Measurements from ENCODE around the gene TAAR9.
"Not testable (repeated sequence)": the region's sequence is repeated elsewhere in the genome, so short reads cannot be mapped to it uniquely, and the experiment has no call there.

The TAAR9 gene

DNA sequence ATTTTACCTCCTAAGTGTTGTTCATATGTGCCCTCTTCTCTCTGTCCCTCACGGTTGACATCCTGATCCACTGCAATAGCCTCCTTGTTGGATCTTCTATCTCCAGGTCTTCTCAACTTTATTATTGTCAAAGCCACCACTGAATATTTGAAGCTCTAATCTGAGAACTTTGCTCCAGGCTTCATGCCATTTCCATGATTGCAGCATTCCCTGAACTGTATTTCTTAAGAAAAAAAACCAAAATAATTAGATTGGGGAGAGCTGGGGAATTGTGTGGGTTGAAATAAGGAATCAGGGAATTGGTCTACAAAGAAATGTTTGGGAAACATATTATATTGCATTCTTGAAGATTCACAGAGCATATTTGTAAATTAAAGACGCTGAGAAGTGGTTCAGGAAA, 22.7 kb upstream of the TAAR9 start:
- DNase-seq: no peak

DNA sequence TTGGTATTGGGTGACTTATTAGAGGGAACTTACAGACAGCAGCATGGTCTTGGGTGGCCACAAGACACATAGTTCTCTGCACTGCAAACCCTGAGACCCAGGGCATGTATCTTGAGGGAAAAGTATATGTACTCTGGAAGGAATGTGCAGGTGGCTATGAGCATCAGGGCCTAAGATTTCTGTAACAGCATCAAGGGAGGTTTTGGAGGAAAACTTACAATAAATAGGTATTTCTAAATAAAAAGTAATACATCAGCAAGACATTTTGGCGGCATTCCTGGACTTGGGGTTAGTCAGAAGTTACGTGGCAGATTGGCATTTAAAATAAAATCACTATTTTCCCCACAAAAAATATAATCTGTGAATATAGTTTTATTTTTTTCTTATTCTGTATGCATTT, 17.1 kb upstream of the TAAR9 start:
- DNase-seq: no peak

DNA sequence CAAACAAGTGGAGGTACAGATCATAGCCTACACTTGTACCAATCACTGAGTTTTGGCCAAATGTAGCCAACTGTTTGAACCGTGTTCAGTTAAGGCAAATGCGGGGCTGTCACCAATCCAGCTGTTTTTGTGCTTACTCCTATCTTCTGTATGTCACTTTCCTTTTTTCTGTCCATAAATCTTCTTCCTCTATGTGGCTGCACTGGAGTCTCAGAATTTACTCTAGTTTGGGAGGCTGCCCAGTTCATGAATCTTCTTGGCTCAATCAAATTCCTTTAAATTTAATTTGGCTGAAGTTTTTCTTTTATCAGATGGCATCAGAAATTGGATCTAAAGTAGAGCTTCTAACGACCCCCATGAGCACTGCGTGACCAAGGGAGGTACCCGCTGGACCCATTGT, 13.4 kb upstream of the TAAR9 start:
- DNase-seq: no peak

DNA sequence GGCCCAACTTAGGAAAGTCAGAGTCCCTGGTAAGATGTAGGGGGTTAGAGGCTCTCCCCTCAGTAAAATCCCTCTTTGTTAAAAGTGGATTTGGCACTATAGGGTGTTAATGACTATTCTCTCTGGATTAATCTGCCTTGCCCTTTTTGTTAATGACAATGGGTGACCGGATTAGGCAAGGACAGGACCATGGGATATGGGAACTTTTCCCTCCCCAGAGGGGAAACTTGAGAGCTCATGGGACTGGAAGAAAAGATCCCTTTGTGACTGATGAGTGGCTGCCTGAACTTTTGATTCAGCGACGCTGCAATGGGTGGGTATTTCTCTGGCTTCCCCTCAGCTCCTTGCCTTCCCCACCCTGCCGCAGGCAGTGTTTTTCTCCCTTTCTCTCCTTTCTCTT, 12.2 kb upstream of the TAAR9 start:
- DNase-seq: no peak

DNA sequence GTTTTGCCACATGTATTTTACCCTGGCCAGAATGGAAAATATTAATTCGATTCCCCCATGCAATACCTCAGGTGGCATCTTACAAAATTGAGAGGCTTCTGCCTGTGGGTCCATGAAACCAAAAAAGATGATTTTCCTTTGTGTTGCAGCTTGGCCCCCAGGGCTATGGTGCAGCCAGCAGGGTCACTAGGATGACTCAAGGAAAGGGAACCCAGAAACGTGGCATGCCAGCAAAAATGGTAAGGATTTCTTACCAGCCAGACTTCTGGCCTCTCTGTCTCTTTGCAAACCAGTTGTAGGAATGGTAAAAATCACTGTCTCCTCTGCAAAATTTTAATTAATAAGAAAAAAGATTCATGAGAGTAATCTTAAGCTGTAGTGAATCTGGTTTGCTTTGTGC, 11.6 kb upstream of the TAAR9 start:
- no peak for DNase-seq

DNA sequence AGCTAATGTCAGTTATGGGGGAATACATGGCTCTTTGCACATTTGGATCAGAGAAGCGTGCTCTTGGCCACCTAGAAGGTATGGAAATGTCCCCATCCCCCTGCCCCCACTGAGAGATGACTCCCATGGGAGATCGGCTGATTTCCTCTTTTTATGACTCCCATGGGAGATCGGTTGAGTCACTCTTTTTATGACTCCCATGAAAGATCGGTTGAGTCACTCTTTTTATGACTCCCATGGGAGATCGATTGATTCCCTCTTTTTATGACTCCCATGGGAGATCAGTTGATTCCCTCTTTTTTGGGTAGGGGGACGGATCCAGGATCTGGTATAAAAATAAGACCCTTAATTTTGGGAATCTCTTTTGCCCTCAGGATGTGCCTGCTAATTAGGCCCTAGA, 10.3 kb upstream of the TAAR9 start:
- DNase-seq: no peak

DNA sequence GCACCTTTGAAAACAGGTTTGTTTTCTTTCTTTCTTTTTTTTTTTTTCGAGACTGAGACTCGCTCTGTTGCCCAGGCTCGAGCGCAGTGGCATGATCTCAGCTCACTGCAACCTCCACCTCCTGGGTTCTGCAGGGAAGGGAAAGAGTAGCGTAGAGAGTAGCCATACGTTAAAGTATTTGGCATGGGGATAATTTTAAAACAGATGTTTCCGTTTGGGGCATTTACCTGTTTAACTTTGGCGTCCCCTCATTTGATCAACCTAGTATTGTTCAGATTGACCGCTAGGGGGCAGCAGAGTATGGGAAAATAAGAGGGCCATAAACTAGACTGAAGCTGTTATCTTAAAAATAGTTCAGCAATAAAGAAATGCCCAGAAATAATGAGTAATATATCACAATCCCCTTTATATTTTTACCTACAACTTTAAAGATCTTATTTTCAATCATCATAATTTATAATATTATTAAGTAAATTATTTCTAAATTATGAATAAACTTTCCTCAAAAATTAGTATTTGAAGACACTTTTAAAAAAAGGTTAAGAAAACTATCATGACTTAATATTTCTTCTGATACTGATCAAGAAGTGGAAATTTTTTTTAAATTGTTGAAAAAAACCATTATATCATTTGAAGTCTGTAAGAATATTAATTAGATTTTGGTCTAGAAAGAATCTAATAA, 7.6 kb upstream of the TAAR9 start:
- peak; percentile 54 for DNase-seq

DNA sequence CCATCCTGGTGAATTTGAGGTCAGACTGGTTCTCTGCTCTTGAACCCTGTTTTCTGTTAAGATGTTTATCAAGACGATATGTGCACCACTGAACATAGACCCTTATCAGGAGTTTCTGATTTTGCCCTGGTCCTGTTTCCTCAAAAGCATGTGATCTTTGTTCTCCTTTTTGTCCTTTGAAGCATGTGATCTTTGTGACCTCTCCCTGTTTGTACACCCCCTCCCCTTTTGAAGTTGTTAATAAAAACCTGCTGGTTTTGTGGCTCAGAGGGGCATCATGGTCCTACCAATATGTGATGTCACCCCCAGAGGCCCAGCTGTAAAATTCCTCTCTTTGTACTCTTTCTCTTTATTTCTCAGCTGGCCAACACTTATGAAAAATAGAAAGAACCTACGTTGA, 3.5 kb upstream of the TAAR9 start:
- not testable (repeated sequence) for DNase-seq

DNA sequence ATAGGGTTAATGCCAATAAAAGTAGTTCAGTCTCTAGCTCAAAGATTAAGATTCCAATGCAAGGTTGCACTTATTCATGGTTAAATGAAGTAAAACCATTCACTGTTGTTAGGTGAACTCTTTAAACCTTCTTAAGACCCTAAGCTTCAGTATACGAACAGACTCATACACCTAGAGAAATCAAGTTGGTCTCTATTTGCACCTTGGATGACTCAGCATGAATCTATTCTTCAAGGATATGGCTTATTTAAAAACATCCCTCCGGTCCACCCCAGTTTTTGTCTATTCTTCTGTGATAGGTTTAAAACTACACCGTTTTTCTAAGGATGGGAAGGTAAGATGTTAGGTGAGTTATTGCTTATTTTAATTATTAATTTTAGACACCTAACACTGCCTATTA, 932 bp upstream of the TAAR9 start:
- DNase-seq: no peak

DNA sequence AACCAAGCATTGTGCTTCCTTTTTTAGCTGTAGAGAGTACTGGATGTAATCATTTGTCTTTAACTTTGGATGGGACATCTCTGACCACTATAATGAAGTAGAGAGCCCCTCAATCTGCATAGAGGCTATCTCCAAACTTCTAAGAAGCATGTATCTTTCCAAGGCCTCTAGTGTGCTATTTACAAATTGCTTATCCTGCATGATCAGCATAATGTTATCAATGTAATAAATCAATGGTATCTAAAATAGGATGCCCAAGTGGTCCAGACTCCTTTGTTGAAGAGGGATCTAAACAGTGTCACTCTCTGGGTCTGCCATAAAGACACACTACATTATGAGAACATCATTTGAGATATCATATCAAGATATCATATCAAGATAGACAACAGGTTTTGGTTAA, 6.7 kb downstream of the TAAR9 start:
- DNase-seq: no peak

DNA sequence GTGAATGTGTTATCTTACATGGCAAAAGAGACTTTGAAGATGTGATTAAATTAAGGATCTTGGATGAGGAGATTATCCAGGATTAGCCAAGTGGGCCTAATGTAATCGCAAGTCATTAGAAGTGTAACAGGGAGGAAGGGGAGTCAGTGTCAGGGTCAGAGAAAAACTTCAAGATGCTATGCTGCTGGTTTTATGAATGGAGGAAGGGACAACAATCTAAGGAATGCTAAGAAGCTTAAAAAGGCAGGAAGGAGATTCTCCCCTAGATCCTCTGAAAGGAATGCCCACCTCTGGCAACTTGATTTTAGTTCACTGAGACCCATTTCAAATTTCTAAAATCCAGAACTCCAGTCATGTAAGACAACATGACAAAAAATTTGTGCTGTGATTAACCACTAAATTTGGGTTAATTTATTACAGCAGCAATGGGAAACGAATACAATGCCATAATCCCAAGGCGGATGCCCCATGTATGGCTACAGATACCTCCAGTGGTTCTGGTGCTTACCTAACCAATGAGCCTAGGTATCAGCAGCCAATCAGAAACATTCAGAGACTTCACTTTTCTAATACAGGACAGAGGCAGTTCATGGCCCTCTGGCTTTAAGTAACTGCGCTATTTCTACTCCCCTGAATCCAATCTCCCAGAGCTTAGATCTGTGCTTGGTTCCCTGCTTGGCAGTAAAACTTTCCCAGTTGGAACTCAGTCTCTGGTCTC, 10.8 kb downstream of the TAAR9 start:
- no peak for DNase-seq

DNA sequence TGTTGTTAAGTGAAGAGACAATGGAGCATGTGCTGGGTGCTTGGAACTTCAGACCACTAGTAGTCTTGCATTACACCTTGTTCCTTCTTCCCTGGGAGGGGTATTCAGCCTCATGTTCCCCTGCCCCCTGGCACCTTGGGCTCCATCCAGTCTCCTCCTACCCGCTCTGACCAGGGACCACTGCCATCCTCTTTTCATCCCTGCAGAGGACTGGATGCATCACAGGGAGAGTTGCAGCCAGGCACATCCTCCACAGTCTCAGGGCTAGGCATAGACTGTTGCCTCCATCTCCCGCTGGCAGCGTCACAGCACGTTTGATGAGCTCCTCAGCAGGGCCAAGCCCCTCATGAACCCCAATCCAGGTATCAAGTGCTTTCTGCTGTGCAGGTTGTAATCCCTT, 13.1 kb downstream of the TAAR9 start:
- DNase-seq: no peak

DNA sequence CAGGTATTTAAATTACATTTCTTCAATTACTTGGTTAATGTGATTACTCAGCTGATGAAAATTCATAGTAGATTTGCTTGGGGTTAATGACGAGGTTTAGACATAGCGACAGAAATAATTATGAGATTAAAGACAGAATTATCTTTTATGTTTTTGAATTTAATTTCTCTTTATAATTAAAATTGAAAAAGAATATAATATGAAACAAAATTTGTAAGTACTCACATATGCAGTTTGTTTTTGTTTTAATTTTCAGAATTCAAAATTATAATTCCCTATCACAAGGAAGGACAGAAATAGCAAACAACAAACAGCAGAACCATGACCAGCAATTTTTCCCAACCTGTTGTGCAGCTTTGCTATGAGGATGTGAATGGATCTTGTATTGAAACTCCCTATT, 14.3 kb downstream of the TAAR9 start, which contains the start of gene TAAR8:
Gene TAAR8 (plus strand): TSS at position 301 of the 400 bp plus-strand sequence. CDS start 21 bp downstream, at position 322.
- DNase-seq: no peak

DNA sequence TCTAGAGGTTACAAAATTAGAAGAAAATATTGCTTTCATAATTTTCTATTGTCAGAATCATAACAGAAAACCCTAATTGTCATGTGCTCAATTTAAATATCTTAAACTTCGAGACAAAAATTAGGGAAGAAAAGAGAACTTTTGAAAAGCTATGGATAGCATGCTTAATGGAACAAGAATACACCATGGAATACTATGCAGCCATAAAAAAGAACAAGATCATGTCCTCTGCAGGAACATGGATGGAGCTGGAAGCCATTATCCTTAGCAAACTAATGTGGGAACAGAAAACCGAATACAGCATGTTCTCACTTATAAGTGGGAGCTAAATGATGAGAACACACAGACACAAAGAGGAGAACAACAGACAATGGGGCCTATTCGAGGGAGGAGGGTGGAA, 22.0 kb downstream of the TAAR9 start:
- not testable (repeated sequence) for DNase-seq

DNA sequence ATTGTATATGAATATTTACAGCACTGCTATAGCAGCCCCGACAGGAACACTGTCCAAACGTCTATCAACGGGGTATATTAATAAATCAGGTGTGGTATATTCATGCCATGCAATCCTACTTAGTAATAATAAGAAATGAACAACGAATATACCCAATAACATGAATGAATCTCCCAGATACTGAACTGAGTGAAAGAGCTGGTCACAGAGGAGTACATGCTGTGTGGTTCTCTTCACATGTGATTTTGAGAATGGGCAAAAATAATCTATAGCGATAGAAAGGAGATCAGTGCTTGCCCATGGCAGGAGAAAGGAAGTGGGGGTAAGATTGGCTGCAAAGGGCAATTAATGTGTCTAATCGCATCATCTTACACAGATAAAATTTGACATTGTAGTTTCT, 28.3 kb downstream of the TAAR9 start:
- no peak for DNase-seq

DNA sequence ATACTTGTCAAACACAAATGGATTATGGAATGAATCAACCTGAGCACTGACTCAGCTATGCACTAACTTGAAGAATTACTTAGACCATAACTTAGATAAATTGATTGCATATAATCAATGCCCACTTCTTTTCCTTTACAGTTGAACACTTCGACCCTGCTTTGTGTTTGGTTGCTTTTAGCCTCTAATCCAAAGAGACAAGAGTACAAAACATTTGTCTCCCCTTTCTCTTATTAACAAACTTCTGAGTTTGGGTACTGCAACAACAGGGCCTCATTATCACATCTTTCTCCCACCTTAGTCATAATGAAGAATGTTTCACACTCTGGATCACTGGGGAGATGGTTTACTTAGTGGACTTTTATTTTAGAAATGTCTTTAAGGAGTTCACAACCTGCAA, 29.5 kb downstream of the TAAR9 start:
- DNase-seq: no peak

DNA sequence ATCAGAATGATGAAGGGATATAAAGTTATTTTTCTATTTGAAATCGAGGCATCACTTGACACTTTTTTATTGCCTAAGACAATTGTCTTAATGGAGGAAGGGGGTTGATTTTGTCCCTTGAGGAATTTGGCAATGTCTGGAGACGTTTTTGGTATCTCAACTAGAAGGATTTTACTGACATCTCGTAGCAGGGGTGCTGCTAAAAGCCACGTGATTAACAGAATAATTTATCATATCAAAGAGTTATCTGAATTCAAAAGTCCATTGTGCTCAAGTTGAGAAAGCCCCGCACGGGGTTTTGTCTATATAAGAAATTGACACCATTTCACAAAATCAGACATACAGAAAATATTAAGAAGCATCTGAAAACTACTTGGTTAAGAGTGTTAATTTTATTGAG, 30.5 kb downstream of the TAAR9 start:
- no peak for DNase-seq

DNA sequence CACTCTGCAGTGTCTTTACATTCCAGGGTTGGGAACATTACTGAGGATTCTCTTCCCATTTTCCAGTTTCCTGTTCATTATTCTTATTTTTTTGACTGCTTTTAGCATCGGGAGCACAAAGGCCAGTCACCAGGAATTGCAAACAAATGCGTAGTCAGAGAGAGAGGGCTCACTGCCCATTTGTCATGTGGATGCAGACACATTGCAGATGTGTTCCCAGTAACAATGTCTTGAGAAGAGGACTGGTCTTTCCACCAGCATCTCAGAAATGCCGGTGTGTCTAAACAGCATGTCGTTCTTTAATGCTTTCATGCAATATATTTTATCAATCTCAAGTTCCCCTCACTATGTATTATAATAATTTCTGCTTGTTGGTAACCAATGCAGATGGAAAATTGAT, 31.1 kb downstream of the TAAR9 start:
- no peak for DNase-seq

DNA sequence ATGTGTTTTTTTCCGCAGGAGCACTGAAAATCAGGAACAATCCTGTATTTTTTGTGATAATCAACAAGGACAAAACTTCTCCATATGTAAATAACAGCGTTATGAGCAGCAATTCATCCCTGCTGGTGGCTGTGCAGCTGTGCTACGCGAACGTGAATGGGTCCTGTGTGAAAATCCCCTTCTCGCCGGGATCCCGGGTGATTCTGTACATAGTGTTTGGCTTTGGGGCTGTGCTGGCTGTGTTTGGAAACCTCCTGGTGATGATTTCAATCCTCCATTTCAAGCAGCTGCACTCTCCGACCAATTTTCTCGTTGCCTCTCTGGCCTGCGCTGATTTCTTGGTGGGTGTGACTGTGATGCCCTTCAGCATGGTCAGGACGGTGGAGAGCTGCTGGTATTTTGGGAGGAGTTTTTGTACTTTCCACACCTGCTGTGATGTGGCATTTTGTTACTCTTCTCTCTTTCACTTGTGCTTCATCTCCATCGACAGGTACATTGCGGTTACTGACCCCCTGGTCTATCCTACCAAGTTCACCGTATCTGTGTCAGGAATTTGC, 32.2 kb downstream of the TAAR9 start, which contains the start of gene TAAR6:
Gene TAAR6 (plus strand): TSS at position 102 of the 557 bp plus-strand sequence. CDS start 0 bp downstream, at position 102.
- no peak for DNase-seq

DNA sequence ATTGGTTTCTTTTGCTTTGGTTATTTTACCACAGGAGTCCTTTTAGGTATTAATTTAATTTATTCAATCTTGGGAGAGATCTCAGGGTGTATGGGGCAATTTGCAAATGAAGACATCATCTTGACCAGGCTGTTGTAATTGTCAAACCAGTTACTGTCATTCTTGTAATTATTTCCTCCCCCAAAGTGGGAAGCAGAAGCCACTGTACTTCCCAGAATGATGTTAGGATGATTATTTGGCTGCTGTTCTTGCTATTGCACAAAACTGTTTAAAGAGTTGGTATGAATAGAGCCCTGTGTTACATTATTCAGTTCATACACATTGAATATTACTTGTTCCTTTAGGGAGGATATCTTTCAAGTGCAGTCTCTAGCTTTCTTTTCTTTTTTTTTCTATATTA, 33.7 kb downstream of the TAAR9 start:
- peak; percentile 88 for DNase-seq

DNA sequence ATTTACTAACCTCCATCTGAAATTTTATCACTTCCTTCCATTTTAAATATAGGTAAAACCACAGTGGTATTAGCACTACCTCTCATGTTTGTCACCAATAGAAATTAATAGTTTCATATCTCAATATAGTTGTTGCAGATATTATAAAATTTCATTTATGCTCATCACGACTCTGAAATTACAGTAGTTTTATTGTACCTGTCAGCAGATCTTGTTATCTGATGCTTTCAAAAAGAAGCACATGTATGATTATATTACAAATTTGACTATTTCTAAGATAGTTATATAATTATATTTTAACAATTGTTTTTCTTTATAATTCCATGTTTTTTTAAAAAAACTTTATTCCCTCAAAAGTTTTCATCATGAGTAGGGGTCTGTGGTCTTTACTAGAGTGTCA, 46.6 kb downstream of the TAAR9 start:
- DNase-seq: no peak

DNA sequence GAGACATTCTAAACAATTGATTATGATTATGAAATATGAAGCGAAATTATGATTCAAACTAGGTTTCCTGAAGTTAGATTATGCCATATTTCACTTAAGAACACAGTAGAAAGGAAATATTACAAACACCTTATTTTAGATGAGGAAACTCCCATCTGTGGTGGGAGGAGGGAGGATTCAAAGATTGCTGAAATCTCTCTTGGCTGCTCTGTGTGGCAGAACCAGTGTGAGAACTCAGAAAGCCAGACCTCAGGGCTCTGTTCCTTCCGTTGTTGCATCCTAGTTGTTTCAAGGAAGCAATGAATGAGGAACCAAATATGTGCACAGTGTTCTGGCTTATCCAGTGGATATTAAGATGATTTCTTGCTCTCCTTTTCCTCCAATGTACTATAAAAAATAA, 49.3 kb downstream of the TAAR9 start:
- peak; percentile 77 for DNase-seq
